GM21526 (cell line): Measurements from ENCODE around the gene SDK1.

ENCODE experiments used
- ATAC-seq: cut with Tn5 transposase; IDR thresholded peaks from one replicate; pipeline ENCODE4 v1.9.1; 2021; ENCODE audit warnings: moderate library complexity; ENCODE audit not compliant: unreplicated experiment, low FRiP score

SDK1 gene

DNA sequence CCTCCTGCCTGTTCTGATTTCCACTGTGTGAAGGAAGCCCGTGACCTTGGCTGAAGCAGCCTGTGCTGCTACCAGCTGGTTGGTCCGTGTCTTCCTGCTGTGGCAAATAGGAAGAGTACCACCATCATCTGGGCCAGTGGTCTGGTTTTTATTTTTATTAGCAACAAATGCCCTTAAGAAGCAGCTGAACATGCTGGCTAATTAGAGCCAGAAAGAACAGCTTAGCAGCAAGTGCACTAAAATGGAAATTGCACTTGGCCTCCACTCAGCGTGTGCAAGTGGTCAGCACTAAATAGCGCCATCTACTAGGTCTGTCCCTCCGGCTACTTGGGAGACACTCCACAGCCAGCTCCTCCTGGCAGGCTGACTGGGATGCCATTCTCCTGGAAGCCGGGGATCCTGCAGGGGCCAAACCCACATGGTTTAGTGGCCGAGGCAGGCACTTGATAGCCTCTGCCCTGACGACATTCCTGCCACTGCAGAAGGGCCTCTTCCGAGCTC lies 690.7 kb downstream of the SDK1 start:
- no peak for ATAC-seq

GRCh38 chr7:3992841-3993240 lies 691.8 kb downstream of the SDK1 start:
- ATAC-seq: no peak

- ATAC-seq: no peak
Measured at GRCh38 chr7:3994764-3995163, 693.7 kb downstream of the SDK1 start.

DNA sequence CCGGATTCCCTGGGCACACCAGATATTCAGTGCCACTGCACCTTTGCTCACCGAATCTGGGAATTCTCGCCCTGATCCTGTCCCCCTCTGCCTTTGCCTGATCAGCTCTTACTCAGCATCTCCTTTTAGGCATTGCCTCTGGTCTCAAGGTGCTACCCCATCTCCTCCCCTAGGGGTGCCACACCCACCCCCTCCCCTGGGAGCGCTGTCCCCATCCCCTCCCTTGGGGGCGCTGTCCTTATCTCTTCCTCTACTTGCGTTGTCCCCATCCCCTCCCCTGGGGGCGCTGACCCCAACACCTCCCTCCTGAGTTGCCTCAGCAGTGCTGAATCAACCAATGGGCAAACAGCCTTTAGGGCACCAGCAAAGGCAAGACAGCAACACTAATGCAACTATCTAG lies 694.1 kb downstream of the SDK1 start:
- ATAC-seq: no peak

GRCh38 chr7:3998060-3998459 lies 697.0 kb downstream of the SDK1 start:
- ATAC-seq: no peak

DNA sequence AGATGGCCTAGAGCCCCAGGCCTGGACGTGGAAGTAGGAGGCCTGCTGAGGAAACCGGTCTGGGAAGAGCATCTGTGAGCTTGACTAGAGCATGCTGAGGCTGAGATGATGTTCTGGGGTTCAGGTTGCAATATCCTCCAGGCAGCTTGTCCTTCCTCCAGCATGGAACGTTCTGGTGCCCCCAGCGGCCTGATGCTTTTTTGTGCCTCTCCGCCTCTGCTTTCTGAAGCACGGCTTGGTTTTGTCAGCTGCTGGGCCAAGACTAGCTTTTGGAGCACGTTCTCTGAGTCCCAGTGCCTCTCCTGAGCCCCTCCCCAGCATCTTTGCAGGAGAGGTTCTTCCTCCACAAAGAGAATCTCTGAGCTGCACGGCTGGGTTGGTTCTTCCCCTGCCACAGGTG lies 699.1 kb downstream of the SDK1 start:
- no peak for ATAC-seq

GRCh38 chr7:4000934-4001333 lies 699.9 kb downstream of the SDK1 start:
- ATAC-seq: no peak

DNA sequence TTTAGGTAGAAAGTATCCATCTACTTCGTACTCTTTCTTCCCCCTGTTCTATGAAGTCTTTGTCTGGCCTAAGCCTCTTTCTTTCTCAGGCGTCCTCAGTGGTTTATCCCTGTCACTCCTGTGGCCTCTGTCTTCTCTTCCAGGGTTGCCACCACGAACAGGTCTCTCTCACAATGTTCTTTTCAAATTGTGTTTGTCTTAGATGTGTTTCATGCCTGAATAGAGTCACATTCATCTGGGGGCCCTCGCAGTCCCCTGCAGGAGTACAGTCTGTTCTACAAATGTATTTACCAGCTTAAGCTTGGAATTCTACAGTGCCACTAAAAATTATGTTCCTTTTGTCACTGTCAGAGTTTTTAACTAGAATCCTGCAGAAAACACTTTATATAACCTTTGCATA lies 700.7 kb downstream of the SDK1 start:
- no peak for ATAC-seq

DNA sequence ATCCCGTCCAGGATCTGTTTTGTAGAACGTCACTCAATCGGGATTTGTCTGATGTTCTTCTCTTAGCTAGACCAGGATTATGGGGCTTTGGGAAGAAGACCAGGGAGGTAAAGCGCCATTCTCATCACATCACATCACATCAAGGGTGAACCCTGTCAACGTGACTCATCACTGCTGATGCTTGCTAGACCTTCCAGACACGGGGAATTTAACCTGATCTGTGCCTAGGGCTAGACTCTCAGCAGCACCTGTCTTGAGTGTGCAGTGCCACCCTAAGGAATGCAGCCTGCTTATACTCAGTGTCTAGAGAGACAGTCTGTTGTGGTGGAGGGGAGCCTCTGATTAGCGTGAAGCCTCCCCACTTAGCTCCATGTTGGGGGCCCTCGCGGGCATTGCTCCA lies 702.5 kb downstream of the SDK1 start:
- ATAC-seq: no peak

- ATAC-seq: no peak
Measured at GRCh38 chr7:4006687-4007086, 705.6 kb downstream of the SDK1 start.

GRCh38 chr7:4009211-4010060 lies 708.4 kb downstream of the SDK1 start:
- ATAC-seq: no peak

- no peak for ATAC-seq
Measured at GRCh38 chr7:4010061-4010605, 709.1 kb downstream of the SDK1 start.

GRCh38 chr7:4010923-4011656 lies 710.0 kb downstream of the SDK1 start:
- ATAC-seq: no peak

DNA sequence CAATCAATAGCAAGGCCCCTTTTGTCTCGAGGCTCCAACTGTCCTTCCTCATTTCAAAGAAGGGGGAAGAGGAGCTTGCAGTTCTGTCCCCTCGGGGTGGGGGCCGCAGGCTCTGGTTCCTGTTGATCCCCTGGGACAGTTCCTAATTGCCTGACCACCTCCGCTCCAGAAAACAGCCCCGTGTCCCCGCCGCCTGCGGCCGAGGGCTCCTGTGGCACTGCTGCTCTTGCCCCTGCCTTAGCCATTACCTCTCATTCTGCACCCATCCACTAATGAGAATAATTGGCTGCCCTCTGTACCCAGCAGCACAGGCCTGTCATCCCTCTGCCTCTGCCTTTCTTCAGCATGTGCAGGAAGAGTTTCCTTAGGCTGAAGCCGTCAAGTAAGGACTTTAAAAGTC lies 712.7 kb downstream of the SDK1 start:
- no peak for ATAC-seq

GRCh38 chr7:4014346-4015050 lies 713.4 kb downstream of the SDK1 start:
- ATAC-seq: no peak

GRCh38 chr7:4015371-4015770 lies 714.3 kb downstream of the SDK1 start:
- ATAC-seq: no peak

GRCh38 chr7:4015996-4016395 lies 714.9 kb downstream of the SDK1 start:
- ATAC-seq: no peak

DNA sequence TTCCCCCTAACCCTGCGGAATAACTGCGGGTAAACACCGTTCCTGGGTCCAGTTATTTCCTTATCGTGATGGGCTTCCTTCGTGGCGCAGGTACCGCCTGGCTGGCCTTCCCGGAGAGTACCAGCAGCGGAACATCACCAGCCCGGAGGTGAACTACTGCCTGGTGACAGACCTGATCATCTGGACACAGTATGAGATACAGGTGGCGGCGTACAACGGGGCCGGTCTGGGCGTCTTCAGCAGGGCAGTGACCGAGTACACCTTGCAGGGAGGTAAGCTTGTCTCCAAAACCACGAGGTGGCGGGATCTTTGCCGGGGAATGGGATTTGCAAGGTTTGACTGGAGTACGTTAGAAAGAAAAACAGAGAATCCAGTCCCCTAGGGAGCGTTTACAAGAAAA lies 716.0 kb downstream of the SDK1 start:
- no peak for ATAC-seq

GRCh38 chr7:4017785-4018184 lies 716.7 kb downstream of the SDK1 start:
- ATAC-seq: no peak

GRCh38 chr7:4018601-4019316 lies 717.7 kb downstream of the SDK1 start:
- no peak for ATAC-seq
